GM18909 (cell line): ENCODE measurements around the gene SLC37A4.
"Not testable (repeated sequence)": the region's sequence is repeated elsewhere in the genome, so short reads cannot be mapped to it uniquely, and the experiment has no call there.

Experiments
- ATAC-seq: cut with Tn5 transposase; IDR thresholded peaks from one replicate; pipeline ENCODE4 v1.9.1; 2021; ENCODE audit warnings: mild to moderate bottlenecking; ENCODE audit not compliant: unreplicated experiment, poor library complexity

The SLC37A4 gene

DNA sequence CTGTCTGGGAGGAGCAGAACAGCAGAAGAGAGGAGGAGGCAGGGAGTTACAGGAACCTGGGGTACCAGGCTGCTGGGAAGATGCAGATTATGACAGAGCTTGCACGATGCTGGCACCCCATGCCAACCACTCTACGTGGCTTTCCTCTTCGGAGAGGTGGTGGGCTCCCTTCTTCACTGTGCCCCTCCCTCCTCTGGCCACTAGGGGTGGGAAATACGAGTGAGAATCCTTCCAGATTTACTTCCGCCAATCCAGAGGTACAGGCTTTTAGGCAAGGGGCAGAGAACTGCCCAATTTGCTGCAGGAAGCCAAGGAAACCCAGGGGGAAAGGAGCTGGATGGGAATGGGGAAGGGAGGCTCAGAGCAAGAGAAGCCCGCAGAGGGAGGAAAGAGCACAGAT, 14.0 kb upstream of the SLC37A4 start:
- no peak for ATAC-seq

GRCh38 chr11:119042927-119043326, 12.2 kb upstream of the SLC37A4 start:
- no peak for ATAC-seq

GRCh38 chr11:119041821-119042514, 11.3 kb upstream of the SLC37A4 start:
- no peak for ATAC-seq

GRCh38 chr11:119039471-119039870, 8.8 kb upstream of the SLC37A4 start:
- not testable (repeated sequence) for ATAC-seq

- ATAC-seq, result no peak
These were observed 8.2 kb upstream of the SLC37A4 start for GRCh38 chr11:119038884-119039283.

GRCh38 chr11:119034813-119035212, 4.1 kb upstream of the SLC37A4 start:
- ATAC-seq, result no peak

GRCh38 chr11:119033421-119033820, 2.7 kb upstream of the SLC37A4 start:
- not testable (repeated sequence) for ATAC-seq

DNA sequence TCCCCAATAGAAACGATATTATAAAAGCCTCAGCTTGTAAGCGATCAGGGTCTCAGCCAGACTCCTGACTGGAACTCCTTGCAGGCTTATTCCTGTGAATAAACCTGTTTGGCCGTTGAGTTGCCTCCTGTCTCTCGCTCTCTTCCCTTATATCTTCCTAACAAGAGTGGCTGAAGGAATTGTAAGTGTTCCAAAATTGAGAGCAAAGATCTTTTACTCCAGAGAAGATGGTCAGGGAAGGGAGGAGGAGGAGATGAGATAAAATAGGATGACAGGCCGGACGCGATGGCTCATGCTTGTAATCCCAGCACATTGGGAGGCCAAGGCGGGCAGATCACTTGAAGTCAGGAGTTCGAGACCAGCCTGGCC, 1.2 kb upstream of the SLC37A4 start:
- no peak for ATAC-seq

GRCh38 chr11:119030029-119030328, 698 bp downstream of the SLC37A4 start:
- ATAC-seq, result peak; percentile 16

- no peak for ATAC-seq
These were observed 1.2 kb downstream of the SLC37A4 start for GRCh38 chr11:119029340-119030028.

- ATAC-seq, result no peak
These were observed 1.7 kb downstream of the SLC37A4 start for GRCh38 chr11:119029069-119029339.

GRCh38 chr11:119028346-119029068, 2.2 kb downstream of the SLC37A4 start:
- no peak for ATAC-seq

- ATAC-seq, result no peak
These were observed 2.9 kb downstream of the SLC37A4 start for GRCh38 chr11:119027561-119028345.

DNA sequence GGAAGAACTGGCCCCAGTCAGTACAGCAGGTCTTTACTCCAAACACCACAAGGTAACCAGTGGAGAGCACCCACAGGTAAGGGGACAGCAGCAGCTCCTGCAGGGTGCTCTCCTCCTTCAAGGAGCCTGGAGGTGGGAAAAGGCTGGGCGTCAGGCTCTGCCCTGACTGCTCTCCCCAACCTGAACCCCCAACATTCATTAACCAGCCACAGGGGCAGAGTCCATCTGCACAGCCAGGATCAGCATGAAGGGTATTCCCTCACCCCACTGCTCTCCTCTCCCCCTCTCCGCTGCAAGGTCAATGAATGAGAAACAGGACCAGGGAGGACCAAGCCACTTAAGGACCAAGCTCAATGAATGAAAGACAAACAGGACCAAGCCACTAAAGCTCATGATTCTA, 3.7 kb downstream of the SLC37A4 start:
- no peak for ATAC-seq

GRCh38 chr11:119025978-119026766, 4.5 kb downstream of the SLC37A4 start:
- ATAC-seq, result no peak

DNA sequence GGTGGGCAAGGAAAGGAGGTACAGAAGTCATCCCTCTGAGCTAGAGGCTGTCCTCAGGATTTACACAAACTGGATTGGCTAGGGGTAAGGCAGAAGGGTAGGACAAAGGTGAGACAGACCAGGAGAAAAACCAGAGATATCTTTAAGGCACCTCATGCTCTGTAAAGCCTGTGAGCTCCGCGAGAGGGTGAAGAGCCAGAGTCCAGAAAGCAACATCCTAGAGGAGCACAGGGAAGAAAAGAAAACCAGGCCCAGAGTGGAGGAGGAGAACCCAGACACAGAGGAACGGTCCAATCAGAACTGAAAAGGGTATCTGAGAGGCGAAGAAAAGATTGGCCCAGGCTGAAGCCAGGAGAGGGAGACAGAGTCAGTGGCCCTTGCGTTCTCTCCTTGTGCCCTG, 5.1 kb downstream of the SLC37A4 start:
- ATAC-seq, result no peak

DNA sequence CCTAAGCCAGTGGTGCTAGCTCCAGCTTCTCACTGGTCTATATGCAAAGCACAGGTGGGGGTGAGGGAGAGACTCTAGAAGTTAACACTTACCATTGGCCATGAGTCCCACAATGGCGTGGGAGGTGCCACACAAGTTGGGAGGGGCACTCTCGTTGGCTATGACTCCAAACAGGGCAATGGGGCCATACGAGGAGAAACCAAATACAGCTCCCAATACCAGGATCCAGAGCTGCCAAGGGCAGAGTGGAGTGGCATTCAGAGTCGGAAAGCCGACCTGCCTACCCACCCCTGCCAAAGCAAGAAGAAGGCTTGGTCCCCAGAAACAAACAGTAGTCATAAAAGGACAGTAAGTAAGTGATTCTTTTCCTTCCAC, 5.6 kb downstream of the SLC37A4 start:
- no peak for ATAC-seq

DNA sequence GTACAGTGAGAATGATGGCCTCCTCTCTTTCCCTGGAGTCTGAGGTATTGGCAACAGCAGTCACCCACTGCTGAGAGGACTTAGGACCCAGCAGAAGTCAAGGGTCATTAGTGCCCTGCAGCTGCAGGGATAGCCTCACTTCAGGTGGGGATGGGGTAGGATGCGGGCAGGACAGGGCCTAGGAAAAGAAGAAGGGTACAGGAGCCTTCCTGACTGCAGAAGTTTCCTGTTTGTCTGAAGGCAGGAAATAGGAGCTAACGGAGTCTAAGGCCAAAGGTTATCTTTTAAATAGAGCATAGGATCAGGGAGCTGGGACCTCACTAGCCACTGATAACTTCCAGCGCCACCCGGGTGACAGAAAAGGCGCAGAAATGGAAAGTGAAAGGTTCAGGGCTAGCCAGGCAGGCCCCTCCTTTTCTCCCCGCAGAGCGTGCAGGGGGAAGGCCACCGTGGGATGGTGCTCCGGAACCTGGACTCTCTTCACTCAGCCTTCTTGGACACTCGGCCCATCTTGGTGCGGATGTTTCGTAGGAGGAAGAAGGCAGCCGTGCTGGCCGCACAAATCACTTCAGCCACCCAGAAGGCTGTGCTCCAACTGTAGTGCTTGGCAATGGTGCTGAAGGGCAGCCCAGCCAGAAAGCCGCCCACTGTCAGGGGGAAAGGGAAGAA, 6.1 kb downstream of the SLC37A4 start:
- ATAC-seq, result no peak

GRCh38 chr11:119023741-119024140, 6.9 kb downstream of the SLC37A4 start:
- ATAC-seq, result no peak

DNA sequence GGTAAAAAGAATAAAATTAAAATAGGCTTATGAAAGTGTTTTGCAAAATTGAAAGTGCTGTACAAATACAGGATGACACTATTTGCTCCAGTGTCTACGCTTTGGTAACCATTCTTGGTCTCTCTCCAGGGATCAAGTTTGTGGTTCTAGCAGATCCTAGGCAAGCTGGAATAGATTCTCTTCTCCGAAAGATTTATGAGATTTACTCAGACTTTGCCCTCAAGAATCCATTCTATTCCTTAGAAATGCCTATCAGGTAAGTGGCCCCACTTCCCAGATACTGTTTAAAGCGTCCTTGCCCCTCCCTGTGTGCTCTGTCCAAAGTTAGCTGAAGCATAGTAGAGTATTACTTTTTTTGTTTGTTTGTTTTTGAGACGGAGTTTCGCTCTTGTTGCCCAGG, 9.0 kb downstream of the SLC37A4 start:
- no peak for ATAC-seq
